Measurements from ENCODE around the gene RNF168. TPM values are rescaled to one million over a fixed set of nuclear protein-coding genes. Genes with fewer than 3 reads are reported as not detected.
"Not testable (repeated sequence)": the region's sequence is repeated elsewhere in the genome, so short reads cannot be mapped to it uniquely, and the experiment has no call there.

RNF168 gene
- total RNA-seq (2012; rRNA removed) = 14.2 and 14.6 TPM in 2 replicates

DNA sequence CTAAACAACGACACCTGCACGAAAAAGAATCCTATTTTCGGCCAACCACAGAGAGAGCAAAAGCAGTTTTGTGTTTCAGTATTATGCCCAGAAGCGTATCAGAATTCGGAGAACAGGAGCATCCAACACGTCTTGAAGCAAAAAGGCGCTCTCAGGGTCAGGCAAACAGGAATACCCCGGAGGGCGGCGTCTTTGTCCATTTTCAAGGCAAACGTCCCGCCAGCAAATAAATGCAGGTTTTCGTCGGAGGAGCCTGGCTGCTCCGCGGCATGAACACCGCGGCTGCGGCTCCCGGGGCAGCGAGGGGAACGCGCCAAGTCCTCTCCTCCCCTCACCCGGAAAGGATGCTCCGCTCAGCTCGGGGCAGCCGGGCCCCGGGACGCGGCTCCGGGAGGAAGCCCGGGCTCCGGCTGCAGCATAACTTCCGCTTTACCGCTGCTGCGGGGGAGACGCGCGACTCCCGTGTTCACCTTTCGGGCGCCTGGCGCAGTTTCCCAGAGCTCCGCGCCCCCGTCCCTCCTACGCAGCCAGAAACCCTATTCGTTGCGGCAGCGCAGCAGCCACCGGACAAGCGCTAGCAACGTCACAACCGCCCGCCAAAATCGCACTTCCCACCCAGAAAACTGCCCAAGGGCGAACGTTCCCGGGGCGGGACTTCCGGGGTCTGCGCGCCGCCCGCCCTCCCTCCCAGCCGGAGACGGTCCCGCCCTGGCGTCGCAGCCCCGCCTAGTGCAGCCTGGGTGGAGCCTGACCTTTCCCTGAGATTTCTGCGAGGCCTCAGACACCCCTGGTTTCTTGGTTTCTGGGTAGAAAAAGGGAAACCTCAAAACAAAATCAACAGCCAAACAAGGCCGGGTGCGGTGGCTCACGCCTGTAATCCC is at the start of gene RNF168:
RNF168 (minus strand) TSS at position 573 of the 881 bp plus-strand sequence. CDS start 595 bp downstream, outside the sequence.
- H3K36me3 ChIP-seq (ENCODE audit: insufficient read depth, low read length) = no peaks in the 10 kb centered on the region
- H3K4me3 ChIP-seq (ENCODE audit: low read length) = peak within 1 kb of the TSS; percentile 80

DNA sequence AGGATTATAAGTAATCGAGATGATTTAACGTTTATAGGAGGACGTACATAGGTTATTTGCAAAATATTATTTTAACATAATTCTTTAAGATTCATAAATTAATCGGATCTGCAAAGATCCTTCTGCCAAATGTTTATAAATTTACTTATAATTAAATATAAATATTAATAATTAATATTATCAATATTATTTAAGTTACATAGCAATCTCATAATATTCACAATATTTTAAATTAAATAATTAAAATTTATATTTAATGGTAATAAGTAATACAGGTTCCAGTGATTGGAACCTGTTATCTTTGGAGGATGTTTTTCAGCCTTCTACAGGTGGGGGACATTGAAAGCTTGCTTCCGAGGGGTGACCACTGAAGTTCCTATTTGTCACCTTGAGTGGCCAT is 48.7 kb upstream of the RNF168 start:
- H3K4me2 ChIP-seq (ENCODE audit: low read length) = no peak overlapping the region
- peaks cover 14% of the 10 kb centered on the region for H3K4me1 ChIP-seq (ENCODE audit: control insufficient read depth, insufficient read depth, low read length)
- no peaks in the 10 kb centered on the region for H3K27me3 ChIP-seq (ENCODE audit: control insufficient read depth, insufficient read depth, low read length)
- no peak overlapping the region for H3K9ac ChIP-seq (ENCODE audit: low read depth, low read length)
- H3K9me3 ChIP-seq (replicated peaks; ENCODE audit: low read length) = no peaks in the 10 kb centered on the region
- no peak overlapping the region for H3K4me3 ChIP-seq (ENCODE audit: low read length)
- no peaks in the 10 kb centered on the region for H3K36me3 ChIP-seq (ENCODE audit: insufficient read depth, low read length)

More for the DNA sequence above, at the start of gene RNF168:
- Histone ChIP-seq H3K9ac (ENCODE audit: low read depth, low read length) (peak within 1 kb of the TSS; percentile 87), H3K4me1 (ENCODE audit: control insufficient read depth, insufficient read depth, low read length) (peaks cover 18% of the 10 kb centered on the region), H3K4me2 (ENCODE audit: low read length) (peak within 1 kb of the TSS; percentile 87), H3K9me3 (replicated peaks; ENCODE audit: low read length) (no peaks in the 10 kb centered on the region), H3K27me3 (ENCODE audit: control insufficient read depth, insufficient read depth, low read length) (no peaks in the 10 kb centered on the region)

DNA sequence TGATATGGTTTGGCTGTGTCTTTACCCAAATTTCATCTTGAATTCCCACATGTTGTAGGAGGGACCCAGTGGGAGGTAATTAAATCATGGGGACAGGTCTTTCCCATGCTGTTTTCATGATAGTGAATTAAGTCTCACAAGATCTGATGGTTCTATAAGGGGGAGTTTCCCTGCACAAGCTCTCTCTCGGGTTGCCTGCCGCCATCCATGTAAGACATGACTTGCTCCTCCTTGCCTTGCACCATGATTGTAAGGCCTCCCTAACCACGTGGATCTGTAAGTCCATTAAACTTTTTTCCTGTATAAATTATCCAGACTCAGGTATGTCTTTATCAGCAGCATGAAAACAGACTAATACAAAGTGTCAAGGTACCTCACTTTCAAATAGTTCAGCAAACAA is 46.6 kb upstream of the RNF168 start:
- H3K4me3 ChIP-seq (ENCODE audit: low read length); H3K9ac ChIP-seq (ENCODE audit: low read depth, low read length); H3K4me1 ChIP-seq (ENCODE audit: control insufficient read depth, insufficient read depth, low read length); H3K9me3 ChIP-seq (replicated peaks; ENCODE audit: low read length); H3K4me2 ChIP-seq (ENCODE audit: low read length); H3K27me3 ChIP-seq (ENCODE audit: control insufficient read depth, insufficient read depth, low read length); H3K36me3 ChIP-seq (ENCODE audit: insufficient read depth, low read length): not testable (repeated sequence)

DNA sequence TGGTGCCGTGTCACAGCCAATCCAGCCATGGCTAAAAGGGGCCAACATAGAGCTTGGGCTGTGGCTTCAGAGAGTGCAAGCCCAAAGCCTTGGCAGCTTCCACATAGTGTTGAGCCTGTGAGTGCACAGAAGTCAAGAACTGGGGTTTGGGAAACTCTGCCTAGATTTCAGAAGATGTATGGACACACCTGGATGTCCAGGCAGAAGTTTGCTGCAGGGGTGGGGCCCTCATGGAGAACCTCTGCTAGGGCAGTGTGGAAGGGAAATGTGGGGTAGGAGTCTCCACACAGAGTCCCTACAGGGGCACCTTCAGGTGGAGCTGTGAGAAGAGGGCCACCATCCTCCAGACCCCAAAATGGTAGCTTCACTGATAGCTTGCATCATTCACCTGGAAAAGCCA is 45.7 kb upstream of the RNF168 start:
- not testable (repeated sequence) for H3K36me3 ChIP-seq (ENCODE audit: insufficient read depth, low read length); H3K4me3 ChIP-seq (ENCODE audit: low read length); H3K27me3 ChIP-seq (ENCODE audit: control insufficient read depth, insufficient read depth, low read length); H3K4me2 ChIP-seq (ENCODE audit: low read length); H3K9me3 ChIP-seq (replicated peaks; ENCODE audit: low read length); H3K9ac ChIP-seq (ENCODE audit: low read depth, low read length); H3K4me1 ChIP-seq (ENCODE audit: control insufficient read depth, insufficient read depth, low read length)

GRCh38 chr3:196547067-196547466 is 43.5 kb upstream of the RNF168 start:
- Histone ChIP-seq H3K4me2 (ENCODE audit: low read length) (no peak overlapping the region), H3K9me3 (replicated peaks; ENCODE audit: low read length) (no peaks in the 10 kb centered on the region), H3K27me3 (ENCODE audit: control insufficient read depth, insufficient read depth, low read length) (peaks cover 2% of the 10 kb centered on the region), H3K9ac (ENCODE audit: low read depth, low read length) (no peak overlapping the region), H3K4me3 (ENCODE audit: low read length) (no peak overlapping the region), H3K36me3 (ENCODE audit: insufficient read depth, low read length) (no peaks in the 10 kb centered on the region), H3K4me1 (ENCODE audit: control insufficient read depth, insufficient read depth, low read length) (no peaks in the 10 kb centered on the region)

- Histone ChIP-seq H3K4me1 (ENCODE audit: control insufficient read depth, insufficient read depth, low read length) (no peaks in the 10 kb centered on the region), H3K27me3 (ENCODE audit: control insufficient read depth, insufficient read depth, low read length) (peaks cover 4% of the 10 kb centered on the region), H3K9ac (ENCODE audit: low read depth, low read length) (no peak overlapping the region), H3K9me3 (replicated peaks; ENCODE audit: low read length) (no peaks in the 10 kb centered on the region), H3K4me2 (ENCODE audit: low read length) (no peak overlapping the region), H3K4me3 (ENCODE audit: low read length) (no peak overlapping the region), H3K36me3 (ENCODE audit: insufficient read depth, low read length) (no peaks in the 10 kb centered on the region)
Observed at GRCh38 chr3:196546537-196546936, 43.0 kb upstream of the RNF168 start.

- H3K9me3 ChIP-seq (replicated peaks; ENCODE audit: low read length) = no peaks in the 10 kb centered on the region
- no peak overlapping the region for H3K9ac ChIP-seq (ENCODE audit: low read depth, low read length)
- H3K27me3 ChIP-seq (ENCODE audit: control insufficient read depth, insufficient read depth, low read length) = peaks cover 5% of the 10 kb centered on the region
- H3K4me1 ChIP-seq (ENCODE audit: control insufficient read depth, insufficient read depth, low read length) = no peaks in the 10 kb centered on the region
- H3K36me3 ChIP-seq (ENCODE audit: insufficient read depth, low read length) = no peaks in the 10 kb centered on the region
- no peak overlapping the region for H3K4me2 ChIP-seq (ENCODE audit: low read length)
- H3K4me3 ChIP-seq (ENCODE audit: low read length) = no peak overlapping the region
Observed at GRCh38 chr3:196544491-196544992, 41.0 kb upstream of the RNF168 start.

DNA sequence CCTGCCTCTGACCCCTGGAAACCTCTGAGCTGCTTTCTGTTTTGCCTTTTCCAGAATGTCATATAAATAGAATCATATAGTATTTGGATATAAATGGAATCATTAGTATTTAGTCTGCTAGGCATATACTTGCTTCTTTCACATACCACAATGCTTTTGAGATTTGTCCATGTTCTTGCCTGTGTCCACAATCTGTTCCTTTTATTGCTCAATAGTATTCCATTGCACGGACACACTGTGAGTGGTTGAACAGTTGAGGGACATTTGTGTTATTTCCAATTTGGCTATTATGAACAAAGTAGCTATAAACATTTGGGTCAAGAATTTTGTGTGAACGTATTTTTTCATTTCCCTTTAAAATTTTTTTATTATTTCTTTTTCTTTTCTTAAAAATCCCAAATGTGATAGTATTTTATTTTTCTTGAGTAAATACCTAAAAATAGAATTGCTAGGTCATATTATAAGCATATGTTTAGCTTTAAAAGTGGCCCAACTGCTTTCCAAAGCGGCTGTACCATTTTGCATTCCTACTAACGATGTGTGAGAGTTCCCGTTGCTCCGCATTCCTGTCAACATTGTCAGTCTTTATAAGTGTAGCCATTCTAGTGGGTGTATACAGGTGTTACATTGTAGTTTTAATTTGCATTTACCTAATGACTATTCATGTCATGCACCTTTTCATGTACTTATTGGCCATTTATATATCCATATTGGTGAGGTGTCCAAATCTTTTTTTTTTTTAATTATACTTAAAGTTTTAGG is 38.3 kb upstream of the RNF168 start:
- H3K36me3 ChIP-seq (ENCODE audit: insufficient read depth, low read length) = no peaks in the 10 kb centered on the region
- H3K9ac ChIP-seq (ENCODE audit: low read depth, low read length) = no peak overlapping the region
- H3K9me3 ChIP-seq (replicated peaks; ENCODE audit: low read length) = no peaks in the 10 kb centered on the region
- H3K4me3 ChIP-seq (ENCODE audit: low read length) = no peak overlapping the region
- no peak overlapping the region for H3K4me2 ChIP-seq (ENCODE audit: low read length)
- peaks cover 12% of the 10 kb centered on the region for H3K27me3 ChIP-seq (ENCODE audit: control insufficient read depth, insufficient read depth, low read length)
- H3K4me1 ChIP-seq (ENCODE audit: control insufficient read depth, insufficient read depth, low read length) = no peaks in the 10 kb centered on the region

DNA sequence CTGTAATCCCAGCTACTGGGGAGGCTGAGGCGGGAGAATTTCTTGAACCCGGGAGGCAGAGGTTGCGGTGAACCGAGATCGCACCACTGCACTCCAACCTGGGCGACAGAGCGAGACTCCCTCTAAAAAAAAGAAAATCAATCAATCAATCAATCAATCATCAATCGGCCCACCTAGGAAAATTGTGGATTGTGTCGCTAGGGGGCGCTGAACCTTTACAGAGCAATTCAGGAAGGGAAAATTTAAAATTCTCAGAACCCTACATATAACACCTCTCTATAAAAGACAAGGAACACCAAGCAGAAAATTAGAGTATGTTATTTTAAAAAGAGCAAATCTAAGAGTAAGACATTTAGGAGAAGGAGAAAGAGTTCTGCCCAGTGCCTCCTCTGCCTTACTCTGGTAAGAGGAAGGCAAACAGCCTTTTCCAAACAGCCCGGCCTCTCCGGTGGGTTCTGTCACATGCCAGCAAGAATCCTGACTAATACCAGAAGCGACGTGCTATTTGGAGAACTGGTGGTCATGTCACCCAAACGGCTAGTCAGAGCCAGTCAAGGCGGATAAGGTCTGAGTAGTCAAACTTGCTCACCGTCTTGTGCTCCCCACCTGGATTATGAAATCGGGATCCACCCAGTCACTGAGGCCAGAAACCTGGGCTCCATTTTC is 33.9 kb upstream of the RNF168 start:
- no peaks in the 10 kb centered on the region for H3K36me3 ChIP-seq (ENCODE audit: insufficient read depth, low read length)
- peaks cover 25% of the 10 kb centered on the region for H3K27me3 ChIP-seq (ENCODE audit: control insufficient read depth, insufficient read depth, low read length)
- no peaks in the 10 kb centered on the region for H3K9me3 ChIP-seq (replicated peaks; ENCODE audit: low read length)

GRCh38 chr3:196533260-196533681 is 29.7 kb upstream of the RNF168 start:
- Histone ChIP-seq H3K27me3 (ENCODE audit: control insufficient read depth, insufficient read depth, low read length) (peaks cover 25% of the 10 kb centered on the region), H3K4me1 (ENCODE audit: control insufficient read depth, insufficient read depth, low read length) (peaks cover 7% of the 10 kb centered on the region), H3K4me3 (ENCODE audit: low read length) (no peak overlapping the region), H3K4me2 (ENCODE audit: low read length) (no peak overlapping the region), H3K9me3 (replicated peaks; ENCODE audit: low read length) (no peaks in the 10 kb centered on the region), H3K9ac (ENCODE audit: low read depth, low read length) (no peak overlapping the region), H3K36me3 (ENCODE audit: insufficient read depth, low read length) (no peaks in the 10 kb centered on the region)

More for the DNA sequence above, 33.9 kb upstream of the RNF168 start:
- Histone ChIP-seq H3K4me3 (ENCODE audit: low read length) (no peak overlapping the region), H3K4me1 (ENCODE audit: control insufficient read depth, insufficient read depth, low read length) (no peaks in the 10 kb centered on the region), H3K9ac (ENCODE audit: low read depth, low read length) (no peak overlapping the region), H3K4me2 (ENCODE audit: low read length) (no peak overlapping the region)

GRCh38 chr3:196531418-196531817 is 27.9 kb upstream of the RNF168 start:
- Histone ChIP-seq H3K9me3 (replicated peaks; ENCODE audit: low read length) (no peaks in the 10 kb centered on the region), H3K4me2 (ENCODE audit: low read length) (no peak overlapping the region), H3K9ac (ENCODE audit: low read depth, low read length) (no peak overlapping the region), H3K4me1 (ENCODE audit: control insufficient read depth, insufficient read depth, low read length) (peaks cover 13% of the 10 kb centered on the region), H3K36me3 (ENCODE audit: insufficient read depth, low read length) (no peaks in the 10 kb centered on the region), H3K27me3 (ENCODE audit: control insufficient read depth, insufficient read depth, low read length) (peaks cover 19% of the 10 kb centered on the region), H3K4me3 (ENCODE audit: low read length) (no peak overlapping the region)
